B cell (primary cell): ENCODE results near the gene KCNIP1. TPM values are rescaled to one million over a fixed set of nuclear protein-coding genes. Genes with fewer than 3 reads are reported as not detected.

Source experiments
- ATAC-seq: fragments of 200-7000 bp; cut with Tn5 transposase; one replicate; pipeline ENCODE4 v1.10.0; 2021; ENCODE audit warnings: low read depth, mild to moderate bottlenecking, moderate number of reproducible peaks, moderate library complexity
- CTCF ChIA-PET: fragments of 350-600 bp; sonication (Branson Sonifier 250); formaldehyde crosslinking; loops from one replicate; lab custom pipeline; 2021; ENCODE audit warnings: antibody characterized with exemption, inconsistent platforms; lab: Charles Lee
- POLR2A ChIA-PET: fragments of 350-600 bp; sonication (Branson Sonifier 250); formaldehyde crosslinking; loops from one replicate; lab custom pipeline; 2021; ENCODE audit warnings: antibody characterized with exemption; lab: Charles Lee
- DNase-seq: peaks from one replicate; pipeline ENCODE4 v3.0.0; 2013
- H2AFZ ChIP-seq: 2 replicates; pipeline ENCODE4 v1.6.1; 2012; ENCODE audit warnings: mild to moderate bottlenecking, low read depth, low read length; ENCODE audit not compliant: insufficient read depth, poor library complexity, severe bottlenecking
- H3K27ac ChIP-seq, 2 donors: 1 replicate in 1 of 2; 2 replicates in 1 of 2; pipeline ENCODE4 v1.5.1; 2012 to 2013; ENCODE audit warnings: low read length in 2 of 2, mild to moderate bottlenecking in 2 of 2, moderate library complexity in 1 of 2
- H3K27me3 ChIP-seq, 4 experiments: fragments of 200-600 bp in 1 of 4; sonication (generic) in 1 of 4; replicated peaks in 1 of 4; 1 replicate in 2 of 4; 2 replicates in 2 of 4; pipeline versions ENCODE4 v1.6.1 to v1.7.0; 2013 to 2016; ENCODE audit warnings: low read length in 3 of 4, mild to moderate bottlenecking in 2 of 4, mixed read lengths in 1 of 4, moderate library complexity in 1 of 4; ENCODE audit not compliant: insufficient read depth in 4 of 4, control insufficient read depth in 3 of 4; ENCODE audit errors: control extremely low read depth in 1 of 4
- H3K36me3 ChIP-seq, 2 experiments: replicated peaks in 1 of 2; 1 replicate in 1 of 2; 2 replicates in 1 of 2; pipeline versions ENCODE4 v1.6.1 to v1.7.1; 2013; ENCODE audit warnings: low read length in 1 of 2; ENCODE audit not compliant: insufficient read depth in 2 of 2, control insufficient read depth in 1 of 2; ENCODE audit errors: control extremely low read depth in 1 of 2, extremely low read depth in 1 of 2
- H3K4me1 ChIP-seq, 2 donors: fragments of 200-600 bp in 1 of 2; sonication (generic) in 1 of 2; 1 replicate in 1 of 2; 2 replicates in 1 of 2; pipeline versions ENCODE4 v1.5.1 to v1.6.1; 2013 to 2017; ENCODE audit warnings: low read length in 2 of 2; ENCODE audit not compliant: control insufficient read depth in 2 of 2, insufficient read depth in 2 of 2
- H3K4me2 ChIP-seq: replicated peaks from 2 replicates; pipeline ENCODE3; 2012; ENCODE audit warnings: mild to moderate bottlenecking, low read depth, low read length; ENCODE audit not compliant: poor library complexity, severe bottlenecking
- H3K4me3 ChIP-seq, 5 experiments: fragments of 200-600 bp in 1 of 5; sonication (generic) in 1 of 5; 1 replicate in 3 of 5; 2 replicates in 2 of 5; pipeline versions ENCODE4 v1.5.1 to v1.7.0; 2011 to 2016; ENCODE audit warnings: low read length in 4 of 5, mild to moderate bottlenecking in 4 of 5, low read depth in 2 of 5, control low read depth in 1 of 5, moderate library complexity in 1 of 5; ENCODE audit not compliant: insufficient read depth in 1 of 5; ENCODE audit errors: control extremely low read depth in 1 of 5, extremely low read depth in 1 of 5
- H3K79me2 ChIP-seq: fragments of 200-600 bp; sonication (generic); one replicate; pipeline ENCODE4 v1.6.0; 2016; ENCODE audit warnings: low read length; ENCODE audit not compliant: control insufficient read depth, insufficient read depth
- H3K9ac ChIP-seq: fragments of 200-600 bp; sonication (generic); 2 replicates; pipeline ENCODE4 v1.6.1; 2017; ENCODE audit warnings: mild to moderate bottlenecking, low read length, moderate library complexity
- H3K9me3 ChIP-seq, 3 donors: one replicate each; pipeline versions ENCODE4 v1.6.1 to v1.7.1; 2013; ENCODE audit warnings: low read length in 2 of 3; ENCODE audit not compliant: control insufficient read depth in 2 of 3, insufficient read depth in 1 of 3; ENCODE audit errors: control extremely low read depth in 1 of 3
- H4K20me1 ChIP-seq: 2 replicates; pipeline ENCODE4 v1.6.0; 2012; ENCODE audit warnings: mild to moderate bottlenecking, low read length; ENCODE audit not compliant: insufficient read depth, control insufficient read depth, poor library complexity, severe bottlenecking
- H3K27ac Mint-ChIP-seq: one replicate; pipeline ENCODE4 v1.8.0; 2021; ENCODE audit warnings: mixed read lengths
- H3K27me3 Mint-ChIP-seq: one replicate; pipeline ENCODE4 v1.8.0; 2021; ENCODE audit warnings: mixed read lengths
- H3K4me1 Mint-ChIP-seq: one replicate; pipeline ENCODE4 v1.8.0; 2021; ENCODE audit warnings: mixed read lengths
- H3K4me3 Mint-ChIP-seq: one replicate; pipeline ENCODE4 v1.8.0; 2021; ENCODE audit warnings: mixed read lengths
- H3K9me3 Mint-ChIP-seq: one replicate; pipeline ENCODE4 v1.8.0; 2022; ENCODE audit warnings: mixed read lengths; ENCODE audit not compliant: insufficient read depth
- EZH2 ChIP-seq: IDR thresholded peaks from 2 replicates; pipeline ENCODE4 v1.6.1; 2012; ENCODE audit warnings: borderline replicate concordance, low read depth, mild to moderate bottlenecking, moderate library complexity, low read length; ENCODE audit not compliant: insufficient read depth, poor library complexity, severe bottlenecking
- WGBS: methylation state at CpG from one replicate; pipeline ENCODE4 v1.1.5; 2013; ENCODE audit warnings: missing lambda C conversion rate; ENCODE audit not compliant: insufficient coverage; 5-methylcytosine and 5-hydroxymethylcytosine counted together
- intact Hi-C: fragments of 100-400 bp; cut with micrococcal nuclease; formaldehyde crosslinking; loops from one replicate; pipeline ENCODE4 v1.10.0; 2022
- polyA plus RNA-seq: library from polyadenylated mRNA; depleted of rRNA; stranded (reverse); fragments of >200 nt; gene quantifications from 2 replicates; pipeline ENCODE4 v1.2.3, GENCODE V29; 2012
- total RNA-seq, 2 donors: library from RNA; stranded (reverse); fragments of 120-200 nt in 1 of 2; gene quantifications; 1 replicate in 1 of 2; 2 replicates in 1 of 2; pipeline versions ENCODE4 v1.2.3 to v1.2.4, GENCODE V29; 2013 to 2022
- TF ChIP-seq, protein P1 (sequence below): fragments of 200-600 bp; IDR thresholded peaks from one replicate; pipeline ENCODE4 v1.8.0; 2022; ENCODE audit warnings: antibody characterized with exemption, mild to moderate bottlenecking

KCNIP1 gene
- total and polyA plus RNA-seq, 2 donors (not counting 1 experiment from before 2014, with no cell fraction given), result not detected

DNA sequence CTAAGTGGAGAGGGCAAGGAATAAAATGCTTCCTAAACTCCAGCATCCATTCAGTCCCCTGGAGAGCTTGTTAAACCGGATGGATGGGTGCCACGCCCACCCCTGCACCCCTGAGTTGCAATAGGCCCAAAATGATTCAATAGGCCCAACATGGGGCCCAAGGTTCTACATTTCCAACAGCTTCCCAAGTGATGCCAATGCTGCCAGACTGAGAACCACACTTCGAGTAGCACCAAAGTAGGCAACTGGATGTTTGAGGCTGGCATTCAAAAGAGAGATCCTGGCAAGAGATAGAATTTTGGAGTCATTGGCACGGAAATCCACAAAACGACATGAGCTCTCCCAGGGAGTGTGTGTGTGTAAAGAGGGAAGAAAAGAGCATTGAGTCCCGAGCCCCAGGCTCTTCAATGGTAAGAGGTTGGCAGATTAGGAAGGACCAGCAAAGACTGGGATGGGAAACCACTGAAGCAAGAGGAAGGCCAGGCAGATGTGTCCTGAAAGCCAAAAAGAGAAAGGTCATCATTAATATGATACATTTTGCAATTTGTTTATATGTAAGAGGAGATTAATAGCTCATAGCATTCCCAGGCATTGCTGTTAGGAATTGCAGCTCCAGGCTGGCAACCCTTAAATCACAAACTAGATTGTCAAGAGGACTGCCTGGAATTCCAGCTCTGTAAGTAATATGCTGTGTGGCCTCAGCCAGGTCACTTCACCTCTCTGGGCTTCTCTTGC, 130.6 kb downstream of the KCNIP1 start:
- Histone ChIP-seq H3K27ac (no peak overlapping the region), H3K4me1 (peaks cover 6 to 17% of the 10 kb centered on the region in 2 donors), H3K79me2 (no peaks in the 10 kb centered on the region), H2AFZ (no peak overlapping the region), H3K27me3 (peaks cover 0 to 15% (median 2%) of the 10 kb centered on the region in 4 experiments), H3K4me2 (peak overlapping the region; percentile 38), H4K20me1 (no peaks in the 10 kb centered on the region), H3K4me3 (no peak overlapping the region), H3K9ac (no peak overlapping the region), H3K9me3 (peaks cover 0 to 4% (median 0%) of the 10 kb centered on the region in 3 donors), H3K36me3 (no peaks in the 10 kb centered on the region)
- H3K4me1 Mint-ChIP-seq, result peaks cover 15% of the 10 kb centered on the region
- H3K27me3 Mint-ChIP-seq, result peaks cover 49% of the 10 kb centered on the region
- CTCF ChIA-PET, result interaction anchor here (2.0 to 2.2 kb wide), 2 partner anchors 9 to 409 kb away, joined by 5 to 10 read pairs; no protein-coding TSS in a partner anchor
- intact Hi-C loops, result no loop called here
- POLR2A ChIA-PET, result no interaction called here
- no peaks in the 10 kb centered on the region for H3K9me3 Mint-ChIP-seq
- H3K27ac Mint-ChIP-seq, result no peak overlapping the region
- H3K4me3 Mint-ChIP-seq, result no peak overlapping the region
- no peak for TF ChIP-seq EZH2
- TF ChIP-seq, protein P1, sequence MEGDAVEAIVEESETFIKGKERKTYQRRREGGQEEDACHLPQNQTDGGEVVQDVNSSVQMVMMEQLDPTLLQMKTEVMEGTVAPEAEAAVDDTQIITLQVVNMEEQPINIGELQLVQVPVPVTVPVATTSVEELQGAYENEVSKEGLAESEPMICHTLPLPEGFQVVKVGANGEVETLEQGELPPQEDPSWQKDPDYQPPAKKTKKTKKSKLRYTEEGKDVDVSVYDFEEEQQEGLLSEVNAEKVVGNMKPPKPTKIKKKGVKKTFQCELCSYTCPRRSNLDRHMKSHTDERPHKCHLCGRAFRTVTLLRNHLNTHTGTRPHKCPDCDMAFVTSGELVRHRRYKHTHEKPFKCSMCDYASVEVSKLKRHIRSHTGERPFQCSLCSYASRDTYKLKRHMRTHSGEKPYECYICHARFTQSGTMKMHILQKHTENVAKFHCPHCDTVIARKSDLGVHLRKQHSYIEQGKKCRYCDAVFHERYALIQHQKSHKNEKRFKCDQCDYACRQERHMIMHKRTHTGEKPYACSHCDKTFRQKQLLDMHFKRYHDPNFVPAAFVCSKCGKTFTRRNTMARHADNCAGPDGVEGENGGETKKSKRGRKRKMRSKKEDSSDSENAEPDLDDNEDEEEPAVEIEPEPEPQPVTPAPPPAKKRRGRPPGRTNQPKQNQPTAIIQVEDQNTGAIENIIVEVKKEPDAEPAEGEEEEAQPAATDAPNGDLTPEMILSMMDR, result no peak
- 78% methylated on average over 6 of the region's 6 CpGs for WGBS
- ATAC-seq, result no peak
- no peak for DNase-seq

DNA sequence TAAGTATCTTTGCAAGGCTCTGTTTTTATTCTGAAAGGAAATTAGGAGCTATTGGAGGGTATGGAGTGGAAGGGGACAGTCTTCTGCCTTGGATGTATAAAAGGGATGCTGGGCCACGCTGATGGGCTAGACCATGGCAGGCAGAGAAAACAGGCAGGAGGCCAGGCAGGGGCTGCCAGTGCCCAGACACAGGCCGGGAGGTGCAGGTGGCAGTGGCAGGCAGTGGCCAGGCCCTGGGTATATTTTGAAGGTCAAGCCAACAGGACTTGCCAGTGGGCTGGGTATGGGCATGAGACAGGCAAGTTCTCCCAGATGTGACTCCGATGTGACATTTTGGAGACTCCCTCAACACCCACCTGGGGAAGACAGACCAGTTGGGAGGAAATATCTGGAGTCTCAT, 131.9 kb downstream of the KCNIP1 start:
- peaks cover 0 to 15% (median 4%) of the 10 kb centered on the region in 4 experiments for H3K27me3 ChIP-seq
- TF ChIP-seq, protein P1, result no peak
- no peak for TF ChIP-seq EZH2
- no peak for DNase-seq
- no peak overlapping the region for H3K27ac ChIP-seq
- ChIA-PET CTCF (interaction anchor here (0.9 kb wide), 1 partner anchor 200 kb away, joined by 3 read pairs; no protein-coding TSS in a partner anchor), POLR2A (no interaction called here)
- no peak for ATAC-seq
- H3K4me1 Mint-ChIP-seq, result peaks cover 15% of the 10 kb centered on the region
- no peaks in the 10 kb centered on the region for H3K79me2 ChIP-seq
- WGBS, result 83% methylated on average over 2 of the region's 3 CpGs
- H3K9ac ChIP-seq, result no peak overlapping the region
- H3K27ac Mint-ChIP-seq, result no peak overlapping the region
- peaks cover 0 to 4% (median 0%) of the 10 kb centered on the region in 3 donors for H3K9me3 ChIP-seq
- intact Hi-C loops, result no loop called here
- no peak overlapping the region for H3K4me3 Mint-ChIP-seq
- no peaks in the 10 kb centered on the region for H3K9me3 Mint-ChIP-seq
- peaks cover 6 to 17% of the 10 kb centered on the region in 2 donors for H3K4me1 ChIP-seq
- H4K20me1 ChIP-seq, result no peaks in the 10 kb centered on the region
- H3K4me3 ChIP-seq, result no peak overlapping the region
- H3K27me3 Mint-ChIP-seq, result peaks cover 56% of the 10 kb centered on the region
- H3K4me2 ChIP-seq, result no peak overlapping the region
- no peaks in the 10 kb centered on the region for H3K36me3 ChIP-seq
- H2AFZ ChIP-seq, result no peak overlapping the region
